Hepatocyte (in vitro differentiated cells): ENCODE measurements around the gene MRC1. TPM values are rescaled to one million over a fixed set of nuclear protein-coding genes. Genes with fewer than 3 reads are reported as not detected.

Experiments used
- DNase-seq: peaks from one replicate; pipeline ENCODE4 v3.0.0-alpha.2; 2016; ENCODE audit warnings: low spot score
- H2AFZ ChIP-seq: fragments of 200-600 bp; sonication (generic); 2 replicates; pipeline ENCODE4 v1.6.0; 2016; ENCODE audit warnings: antibody characterized with exemption, mild to moderate bottlenecking
- H3K27ac ChIP-seq: fragments of 200-600 bp; sonication (generic); 2 replicates; pipeline ENCODE4 v1.5.1; 2016; ENCODE audit warnings: mild to moderate bottlenecking
- H3K27me3 ChIP-seq: fragments of 200-600 bp; sonication (generic); 2 replicates; pipeline ENCODE4 v1.6.1; 2016
- H3K36me3 ChIP-seq: fragments of 200-600 bp; sonication (generic); replicated peaks from 2 replicates; pipeline ENCODE4 v1.5.1; 2016; ENCODE audit warnings: low read depth; ENCODE audit not compliant: insufficient read depth
- H3K4me1 ChIP-seq: fragments of 200-600 bp; sonication (generic); 2 replicates; pipeline ENCODE4 v1.5.1; 2016; ENCODE audit warnings: mild to moderate bottlenecking, moderate library complexity; ENCODE audit not compliant: insufficient read depth
- H3K4me2 ChIP-seq: fragments of 200-600 bp; sonication (generic); 2 replicates; pipeline ENCODE4 v1.6.0; 2016
- H3K4me3 ChIP-seq: fragments of 200-600 bp; sonication (generic); 2 replicates; pipeline ENCODE4 v1.5.1; 2016; ENCODE audit warnings: mild to moderate bottlenecking
- H3K79me2 ChIP-seq: fragments of 200-600 bp; sonication (generic); 2 replicates; pipeline ENCODE4 v1.6.0; 2017; ENCODE audit warnings: mild to moderate bottlenecking
- H3K9me2 ChIP-seq: fragments of 200-600 bp; sonication (generic); replicated peaks from 2 replicates; pipeline ENCODE4 v1.6.0; 2017; ENCODE audit warnings: mild to moderate bottlenecking; ENCODE audit not compliant: insufficient read depth
- H3K9me3 ChIP-seq: fragments of 200-600 bp; sonication (generic); 2 replicates; pipeline ENCODE4 v1.5.1; 2016; ENCODE audit warnings: low read depth, mild to moderate bottlenecking
- H4K20me1 ChIP-seq: fragments of 200-600 bp; sonication (generic); 2 replicates; pipeline ENCODE4 v1.6.0; 2016; ENCODE audit warnings: mild to moderate bottlenecking; ENCODE audit not compliant: insufficient read depth, poor library complexity, severe bottlenecking
- EZH2 ChIP-seq: fragments of 200-600 bp; sonication (generic); IDR thresholded peaks from 2 replicates; pipeline ENCODE4 v1.6.1; 2016; ENCODE audit warnings: antibody characterized with exemption, mild to moderate bottlenecking, borderline replicate concordance
- EZH2phosphoT487 ChIP-seq: fragments of 200-600 bp; sonication (generic); IDR thresholded peaks from one replicate; pipeline ENCODE4 v1.6.1; 2018; ENCODE audit warnings: antibody characterized with exemption, mild to moderate bottlenecking, low read depth, moderate library complexity; ENCODE audit not compliant: unreplicated experiment, severe bottlenecking
- WGBS: methylation state at CpG from one replicate; pipeline ENCODE4 v1.1.6; 2016; ENCODE audit warnings: low lambda C conversion rate; ENCODE audit errors: missing lambda C conversion rate; 5-methylcytosine and 5-hydroxymethylcytosine counted together
- polyA plus RNA-seq: library from polyadenylated mRNA; unstranded; fragments of >200 nt; fragmentation: Nextera tagmentation; extraction: Ambion mirVana; gene quantifications from 2 replicates; pipeline ENCODE4 v1.2.1, GENCODE V29; 2016
- total RNA-seq: library from RNA; depleted of rRNA; stranded (reverse); fragments of >200 nt; gene quantifications from 2 replicates; pipeline ENCODE4 v1.2.3, GENCODE V29; 2014
- TF ChIP-seq, protein P1 (sequence below): fragments of 200-600 bp; sonication (generic); IDR thresholded peaks from 2 replicates; pipeline ENCODE4 v1.5.1; 2016; ENCODE audit warnings: antibody characterized with exemption, mild to moderate bottlenecking; ENCODE audit not compliant: poor library complexity

The MRC1 gene
- total and polyA plus RNA-seq, 2 experiments from 2014 or later = 0.30 to 2.4 TPM

DNA sequence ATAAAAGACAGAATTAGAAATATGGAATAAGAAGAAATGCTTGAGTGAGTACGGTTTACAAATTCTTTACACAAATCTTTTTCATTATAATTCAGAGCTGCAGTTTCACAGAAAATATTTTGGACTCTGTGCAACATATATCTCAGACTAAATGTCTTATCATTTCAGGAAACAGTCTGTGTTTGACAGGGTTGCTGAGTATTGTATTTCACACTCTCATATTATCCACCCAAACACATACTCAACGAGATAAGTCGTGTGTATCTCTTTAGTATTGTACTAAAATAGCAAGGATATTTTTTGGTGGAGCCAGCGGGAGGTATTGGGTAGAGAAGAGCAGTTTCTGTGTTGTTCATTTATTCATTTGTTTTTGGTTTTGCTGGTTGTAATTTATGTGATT, 103.6 kb downstream of the MRC1 start:
- Histone ChIP-seq H3K27ac (no peak overlapping the region), H3K4me1 (no peaks in the 10 kb centered on the region), H3K79me2 (no peaks in the 10 kb centered on the region), H3K4me3 (no peak overlapping the region), H3K9me3 (no peaks in the 10 kb centered on the region), H3K9me2 (no peaks in the 10 kb centered on the region), H4K20me1 (no peaks in the 10 kb centered on the region), H3K36me3 (no peaks in the 10 kb centered on the region), H2AFZ (no peak overlapping the region), H3K27me3 (no peaks in the 10 kb centered on the region), H3K4me2 (no peak overlapping the region)
- DNase-seq = no peak
- 49% methylated on average over 4 of the region's 4 CpGs for WGBS
- TF ChIP-seq, protein P1, sequence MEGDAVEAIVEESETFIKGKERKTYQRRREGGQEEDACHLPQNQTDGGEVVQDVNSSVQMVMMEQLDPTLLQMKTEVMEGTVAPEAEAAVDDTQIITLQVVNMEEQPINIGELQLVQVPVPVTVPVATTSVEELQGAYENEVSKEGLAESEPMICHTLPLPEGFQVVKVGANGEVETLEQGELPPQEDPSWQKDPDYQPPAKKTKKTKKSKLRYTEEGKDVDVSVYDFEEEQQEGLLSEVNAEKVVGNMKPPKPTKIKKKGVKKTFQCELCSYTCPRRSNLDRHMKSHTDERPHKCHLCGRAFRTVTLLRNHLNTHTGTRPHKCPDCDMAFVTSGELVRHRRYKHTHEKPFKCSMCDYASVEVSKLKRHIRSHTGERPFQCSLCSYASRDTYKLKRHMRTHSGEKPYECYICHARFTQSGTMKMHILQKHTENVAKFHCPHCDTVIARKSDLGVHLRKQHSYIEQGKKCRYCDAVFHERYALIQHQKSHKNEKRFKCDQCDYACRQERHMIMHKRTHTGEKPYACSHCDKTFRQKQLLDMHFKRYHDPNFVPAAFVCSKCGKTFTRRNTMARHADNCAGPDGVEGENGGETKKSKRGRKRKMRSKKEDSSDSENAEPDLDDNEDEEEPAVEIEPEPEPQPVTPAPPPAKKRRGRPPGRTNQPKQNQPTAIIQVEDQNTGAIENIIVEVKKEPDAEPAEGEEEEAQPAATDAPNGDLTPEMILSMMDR = no peak
- TF ChIP-seq EZH2phosphoT487 (no peak), EZH2 (no peak)

DNA sequence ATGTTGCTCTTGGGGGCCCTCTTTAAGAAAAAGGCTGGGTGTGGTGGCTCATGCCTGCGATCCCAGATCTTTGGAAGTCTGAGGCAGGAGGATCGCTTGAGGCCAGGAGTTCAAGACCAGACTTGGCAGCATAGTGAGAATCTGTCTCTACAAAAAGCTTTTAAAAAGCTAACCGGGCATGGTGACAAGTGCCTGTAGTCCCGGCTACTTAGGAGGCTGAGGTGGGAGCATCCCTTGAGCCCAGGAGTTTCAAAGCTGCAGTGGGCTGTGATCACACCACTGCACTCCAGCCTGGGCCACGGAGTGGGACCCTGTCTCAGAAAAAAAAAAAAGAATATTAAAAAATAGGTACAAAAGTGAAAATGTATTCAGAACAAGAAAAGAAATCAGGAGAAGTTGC, 104.5 kb downstream of the MRC1 start:
- H3K79me2 ChIP-seq = no peaks in the 10 kb centered on the region
- DNase-seq = no peak
- H3K4me1 ChIP-seq = no peaks in the 10 kb centered on the region
- H3K27ac ChIP-seq = no peak overlapping the region
- H2AFZ ChIP-seq = no peak overlapping the region
- H3K9me2 ChIP-seq = no peaks in the 10 kb centered on the region
- 88% methylated on average over 5 of the region's 5 CpGs for WGBS
- no peak overlapping the region for H3K4me3 ChIP-seq
- no peaks in the 10 kb centered on the region for H3K36me3 ChIP-seq
- no peak overlapping the region for H3K4me2 ChIP-seq
- H4K20me1 ChIP-seq = no peaks in the 10 kb centered on the region
- TF ChIP-seq EZH2 (no peak), EZH2phosphoT487 (no peak)
- TF ChIP-seq, protein P1 = no peak
- H3K9me3 ChIP-seq = no peaks in the 10 kb centered on the region
- H3K27me3 ChIP-seq = no peaks in the 10 kb centered on the region

DNA sequence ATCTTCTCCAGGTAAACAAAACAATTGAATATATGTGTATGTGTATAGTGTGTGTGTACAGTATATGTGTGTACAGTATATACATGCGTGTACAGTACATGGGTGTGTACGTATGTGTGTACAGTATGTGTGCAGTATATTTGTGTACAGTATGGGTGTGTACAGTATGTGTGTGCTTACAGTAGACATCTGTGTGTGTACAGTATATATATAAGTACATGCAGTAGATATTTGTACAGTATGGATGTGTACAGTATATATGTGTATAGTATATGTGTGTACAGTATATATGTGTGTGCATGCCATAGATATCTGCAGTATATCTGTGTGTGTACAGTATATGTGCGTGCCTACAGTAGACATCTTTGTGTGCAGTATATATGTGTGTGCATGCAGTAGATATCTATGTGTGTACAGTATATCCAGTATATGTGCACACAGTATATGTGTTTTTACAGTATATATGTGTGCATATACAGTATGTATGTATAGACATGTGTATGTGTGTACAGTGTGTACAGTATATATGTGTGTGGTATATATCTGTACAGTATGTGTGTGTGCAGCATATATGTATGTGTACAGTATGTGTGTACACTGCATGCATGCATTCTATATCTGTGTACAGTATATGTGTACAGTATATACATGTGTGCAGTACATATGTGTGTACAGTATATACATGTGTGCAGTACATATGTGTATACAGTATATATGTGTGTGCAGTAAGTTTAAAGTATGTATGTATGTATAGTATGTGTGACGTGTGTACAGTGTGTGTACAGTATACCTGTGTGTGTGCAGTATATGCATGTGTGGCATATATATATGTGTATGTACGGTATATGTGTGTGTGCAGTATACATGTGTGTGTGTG, 105.3 kb downstream of the MRC1 start:
- no peak for DNase-seq
- Histone ChIP-seq H3K9me2 (no peaks in the 10 kb centered on the region), H3K4me3 (no peak overlapping the region), H3K9me3 (no peaks in the 10 kb centered on the region), H3K36me3 (no peaks in the 10 kb centered on the region), H3K27ac (no peak overlapping the region), H3K27me3 (no peaks in the 10 kb centered on the region), H3K79me2 (no peaks in the 10 kb centered on the region), H4K20me1 (no peaks in the 10 kb centered on the region), H3K4me1 (no peaks in the 10 kb centered on the region), H2AFZ (no peak overlapping the region), H3K4me2 (no peak overlapping the region)
- 89% methylated on average over 5 of the region's 5 CpGs for WGBS
- no peak for TF ChIP-seq EZH2
- TF ChIP-seq EZH2phosphoT487 = no peak
- TF ChIP-seq, protein P1 = no peak
